Measurements from ENCODE around the gene OR6S1. TPM values are rescaled to one million over a fixed set of nuclear protein-coding genes. Genes with fewer than 3 reads are reported as not detected.

Gene OR6S1
- total RNA-seq, 4 donors from 2014 or later = not detected

GRCh38 chr14:20632448-20632830 lies 9.1 kb downstream of the OR6S1 start:
- Histone ChIP-seq H3K27ac (no peak overlapping the region), H3K9me3 (no peaks in the 10 kb centered on the region), H3K36me3 (no peaks in the 10 kb centered on the region), H3K27me3 (peaks cover 4% of the 10 kb centered on the region), H3K4me3 (peak overlapping the region; percentile 50), H3K4me1 (peaks cover 30% of the 10 kb centered on the region)
- TF ChIP-seq, protein P1, sequence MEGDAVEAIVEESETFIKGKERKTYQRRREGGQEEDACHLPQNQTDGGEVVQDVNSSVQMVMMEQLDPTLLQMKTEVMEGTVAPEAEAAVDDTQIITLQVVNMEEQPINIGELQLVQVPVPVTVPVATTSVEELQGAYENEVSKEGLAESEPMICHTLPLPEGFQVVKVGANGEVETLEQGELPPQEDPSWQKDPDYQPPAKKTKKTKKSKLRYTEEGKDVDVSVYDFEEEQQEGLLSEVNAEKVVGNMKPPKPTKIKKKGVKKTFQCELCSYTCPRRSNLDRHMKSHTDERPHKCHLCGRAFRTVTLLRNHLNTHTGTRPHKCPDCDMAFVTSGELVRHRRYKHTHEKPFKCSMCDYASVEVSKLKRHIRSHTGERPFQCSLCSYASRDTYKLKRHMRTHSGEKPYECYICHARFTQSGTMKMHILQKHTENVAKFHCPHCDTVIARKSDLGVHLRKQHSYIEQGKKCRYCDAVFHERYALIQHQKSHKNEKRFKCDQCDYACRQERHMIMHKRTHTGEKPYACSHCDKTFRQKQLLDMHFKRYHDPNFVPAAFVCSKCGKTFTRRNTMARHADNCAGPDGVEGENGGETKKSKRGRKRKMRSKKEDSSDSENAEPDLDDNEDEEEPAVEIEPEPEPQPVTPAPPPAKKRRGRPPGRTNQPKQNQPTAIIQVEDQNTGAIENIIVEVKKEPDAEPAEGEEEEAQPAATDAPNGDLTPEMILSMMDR (IDR thresholded peaks at IDR 0.05) = no peak
- TF ChIP-seq POLR2AphosphoS5 (IDR thresholded peaks at IDR 0.05) = no peak
- no peak for TF ChIP-seq EP300 (IDR thresholded peaks at IDR 0.05)
- TF ChIP-seq POLR2A (IDR thresholded peaks at IDR 0.05) = no peak
- WGBS = 1% methylated on average over 18 of the region's 19 CpGs
- no peak for DNase-seq (ENCODE audit: low spot score in 2 of 2)

GRCh38 chr14:20631880-20632389 lies 9.6 kb downstream of the OR6S1 start:
- WGBS = 7% methylated on average over 11 of the region's 18 CpGs
- H3K27ac ChIP-seq = no peak overlapping the region
- DNase-seq (ENCODE audit: low spot score in 2 of 2) = peak in 1 of 2 donors; percentile 82
- peak overlapping the region; percentile 50 for H3K4me3 ChIP-seq
- no peaks in the 10 kb centered on the region for H3K36me3 ChIP-seq
- H3K27me3 ChIP-seq = peaks cover 4% of the 10 kb centered on the region
- no peak for TF ChIP-seq POLR2A (IDR thresholded peaks at IDR 0.05)
- TF ChIP-seq EP300 (IDR thresholded peaks at IDR 0.05) = no peak
- TF ChIP-seq, protein P1 (IDR thresholded peaks at IDR 0.05) = no peak
- no peak for TF ChIP-seq POLR2AphosphoS5 (IDR thresholded peaks at IDR 0.05)
- H3K9me3 ChIP-seq = no peaks in the 10 kb centered on the region
- H3K4me1 ChIP-seq = peaks cover 34% of the 10 kb centered on the region

- H3K4me3 ChIP-seq = peak overlapping the region; percentile 50
- no peak overlapping the region for H3K27ac ChIP-seq
- 2% methylated on average over 19 of the region's 19 CpGs for WGBS
- H3K36me3 ChIP-seq = no peaks in the 10 kb centered on the region
- no peak for DNase-seq (ENCODE audit: low spot score in 2 of 2)
- peaks cover 2% of the 10 kb centered on the region for H3K27me3 ChIP-seq
- TF ChIP-seq POLR2A (IDR thresholded peaks at IDR 0.05) = no peak
- no peak for TF ChIP-seq POLR2AphosphoS5 (IDR thresholded peaks at IDR 0.05)
- TF ChIP-seq, protein P1 (IDR thresholded peaks at IDR 0.05) = no peak
- peaks cover 41% of the 10 kb centered on the region for H3K4me1 ChIP-seq
- H3K9me3 ChIP-seq = no peaks in the 10 kb centered on the region
These were observed 10.2 kb downstream of the OR6S1 start for GRCh38 chr14:20631023-20631879.

GRCh38 chr14:20630340-20631022 lies 11.0 kb downstream of the OR6S1 start:
- H3K4me3 ChIP-seq = peak overlapping the region; percentile 50
- DNase-seq (ENCODE audit: low spot score in 2 of 2) = no peak
- H3K36me3 ChIP-seq = no peaks in the 10 kb centered on the region
- H3K27me3 ChIP-seq = no peaks in the 10 kb centered on the region
- no peak overlapping the region for H3K27ac ChIP-seq
- peaks cover 48% of the 10 kb centered on the region for H3K4me1 ChIP-seq
- TF ChIP-seq, protein P1 (IDR thresholded peaks at IDR 0.05) = no peak
- TF ChIP-seq POLR2A (IDR thresholded peaks at IDR 0.05) (no peak), POLR2AphosphoS5 (IDR thresholded peaks at IDR 0.05) (no peak), EP300 (IDR thresholded peaks at IDR 0.05) (no peak)
- H3K9me3 ChIP-seq = no peaks in the 10 kb centered on the region
- WGBS = 7% methylated on average over 23 of the region's 23 CpGs

Measured in suprapubic skin (tissue), 4 donors.